K562 (cell line): ENCODE measurements around the gene GATM. TPM values are rescaled to one million over a fixed set of nuclear protein-coding genes. Genes with fewer than 3 reads are reported as not detected.

Source experiments
- ATAC-seq: fragments of 200-7000 bp; cut with Tn5 transposase; 3 replicates; pipeline ENCODE4 v1.9.1; 2020; ENCODE audit warnings: moderate library complexity
- BruUV-seq: library from RNA; stranded (reverse); fragments of 400-500 nt; replicated peaks from 2 replicates; lab custom pipeline; 2021; lab: Mats Ljungman, UMichigan
- CTCF ChIA-PET: fragments of 300-600 bp; formaldehyde crosslinking; extraction: SDS; loops from one replicate; lab custom pipeline; 2021; ENCODE audit warnings: low intra/inter-chr PET ratio; lab: Yijun Ruan, JAX
- POLR2A ChIA-PET: fragments of 300-600, 350-650 bp; sonication (Branson Sonifier 250); formaldehyde crosslinking; extraction: SDS; loops from one replicate; lab custom pipeline; 2021; ENCODE audit warnings: antibody characterized with exemption, inconsistent platforms; lab: Yijun Ruan, JAX
- DNase-seq, 4 experiments: peaks; one replicate each; pipeline versions ENCODE4 v3.0.0 to v3.0.0-alpha.2; 2011 to 2018; ENCODE audit warnings: low spot score in 3 of 4, mixed read lengths in 3 of 4; ENCODE audit errors: extremely low read depth in 1 of 4
- FAIRE-seq: peaks from 2 replicates; lab custom pipeline; 2011; peaks lifted over from hg19 to GRCh38; lab: Jason Lieb, UNC
- H2AFZ ChIP-seq: 2 replicates; pipeline ENCODE4 v1.6.0; 2011; ENCODE audit warnings: low read depth, low read length, control low read depth, inconsistent platforms
- H3K27ac ChIP-seq: fragments of 200-600 bp; 3 replicates; pipeline ENCODE4 v1.8.0; 2011; ENCODE audit warnings: low read depth, mild to moderate bottlenecking, control low read depth, inconsistent platforms, low read length, moderate library complexity, mixed read lengths; ENCODE audit errors: extremely low read depth
- H3K27me3 ChIP-seq, 2 experiments: fragments of 300-600 bp in 1 of 2; 2 replicates in 1 of 2; 3 replicates in 1 of 2; pipeline versions ENCODE4 v1.6.0 to v1.8.0; 2011; ENCODE audit warnings: inconsistent platforms in 2 of 2, low read length in 2 of 2, mild to moderate bottlenecking in 1 of 2, mixed read lengths in 1 of 2, moderate library complexity in 1 of 2; ENCODE audit not compliant: control insufficient read depth in 2 of 2, insufficient read depth in 2 of 2
- H3K36me3 ChIP-seq: fragments of 300-600 bp; 3 replicates; pipeline ENCODE4 v1.8.0; 2011; ENCODE audit warnings: mild to moderate bottlenecking, low read length, inconsistent platforms; ENCODE audit not compliant: control insufficient read depth, insufficient read depth
- H3K4me1 ChIP-seq, 2 experiments: fragments of 200-600 bp in 1 of 2; replicated peaks in 1 of 2; 2 replicates in 1 of 2; 3 replicates in 1 of 2; pipeline versions ENCODE4 v1.5.1 to v1.8.0; 2011; ENCODE audit warnings: inconsistent platforms in 2 of 2, low read length in 2 of 2, mild to moderate bottlenecking in 1 of 2, mixed read lengths in 1 of 2, moderate library complexity in 1 of 2; ENCODE audit not compliant: control insufficient read depth in 2 of 2, insufficient read depth in 2 of 2
- H3K4me2 ChIP-seq: 2 replicates; pipeline ENCODE4 v1.6.1; 2011; ENCODE audit warnings: low read length, control low read depth, inconsistent platforms, mixed read lengths; ENCODE audit not compliant: insufficient read depth
- H3K4me3 ChIP-seq: fragments of 200-600 bp; sonication (generic), shearing (Covaris generic); 2 replicates; pipeline ENCODE4 v1.5.1; 2016; ENCODE audit warnings: control low read depth, inconsistent platforms
- H3K79me2 ChIP-seq: fragments of 200-600 bp; 3 replicates; pipeline ENCODE4 v1.8.0; 2011; ENCODE audit warnings: low read length, inconsistent platforms; ENCODE audit not compliant: control insufficient read depth, insufficient read depth
- H3K9ac ChIP-seq, 2 experiments: 2 replicates each; pipeline versions ENCODE4 v1.6.0 to v1.6.1; 2011; ENCODE audit warnings: low read depth in 2 of 2, low read length in 2 of 2, control low read depth in 1 of 2, inconsistent platforms in 1 of 2, mild to moderate bottlenecking in 1 of 2, mixed read lengths in 1 of 2; ENCODE audit not compliant: insufficient read depth in 1 of 2
- H3K9me1 ChIP-seq: one replicate; pipeline ENCODE4 v1.6.0; 2011; ENCODE audit warnings: inconsistent platforms, mild to moderate bottlenecking, low read length, moderate library complexity; ENCODE audit not compliant: control insufficient read depth, insufficient read depth
- H3K9me3 ChIP-seq: replicated peaks from 2 replicates; pipeline ENCODE4 v1.5.1; 2011; ENCODE audit warnings: low read depth, low read length, inconsistent platforms; ENCODE audit not compliant: control insufficient read depth, insufficient read depth
- H4K20me1 ChIP-seq: replicated peaks from 2 replicates; pipeline ENCODE4 v1.6.1; 2011; ENCODE audit warnings: low read length, inconsistent platforms, mixed read lengths; ENCODE audit not compliant: control insufficient read depth, insufficient read depth
- KLF10 ChIP-seq: fragments of 250-450 bp; sonication (Bioruptor Pico); IDR thresholded peaks from 2 replicates; pipeline ENCODE4 v1.6.1; 2021; ENCODE audit warnings: matching md5 sums
- ZC3H4 ChIP-seq: sonication (generic); formaldehyde crosslinking; IDR thresholded peaks from 2 replicates; pipeline ENCODE4 v1.9.0; 2021; ENCODE audit warnings: missing genetic modification reagents, borderline replicate concordance
- ZFP30 ChIP-seq: fragments of 250-450 bp; sonication (Bioruptor Pico); IDR thresholded peaks from 2 replicates; pipeline ENCODE4 v1.8.0; 2022; ENCODE audit warnings: moderate library complexity, mild to moderate bottlenecking, inconsistent platforms, borderline replicate concordance
- ZNF644 ChIP-seq: fragments of 200-800 bp; sonication (Bioruptor generic); IDR thresholded peaks from 2 replicates; pipeline ENCODE4 v1.6.1; 2016; ENCODE audit warnings: low read depth, missing genetic modification characterization, missing compliant biosample characterization
- ZNF785 ChIP-seq: fragments of 250-450 bp; sonication (Bioruptor Pico); IDR thresholded peaks from 2 replicates; pipeline ENCODE4 v1.4.0; 2020; ENCODE audit warnings: mild to moderate bottlenecking
- WGBS: fragments of 100-300 bp; shearing (Covaris generic); methylation state at CpG from one replicate; pipeline ENCODE4 v1.1.6; 2016; ENCODE audit warnings: low coverage, mixed read lengths; ENCODE audit not compliant: insufficient coverage; ENCODE audit errors: missing lambda C conversion rate; 5-methylcytosine and 5-hydroxymethylcytosine counted together
- in situ Hi-C: fragments of 300-500 bp; cut with MboI; formaldehyde crosslinking; loops from 4 replicates; pipeline ENCODE4 v1.15.0; 2018; ENCODE audit warnings: inconsistent platforms, mixed read lengths
- intact Hi-C: fragments of 100-400 bp; cut with micrococcal nuclease; formaldehyde crosslinking; loops from 2 replicates; pipeline ENCODE4 v1.14.2; 2022
- polyA plus RNA-seq, 8 experiments: library from polyadenylated mRNA; depleted of rRNA in 4 of 8; stranded (reverse) in 5 of 8; unstranded in 3 of 8; fragments of >200 nt; fragmentation: Nextera tagmentation in 2 of 8; fragmentation: Illumina TruSeq in 1 of 8; extraction: Ambion mirVana in 2 of 8; extraction: Trizol in 1 of 8; gene quantifications; 2 replicates each; pipeline versions ENCODE4 v1.2.1 to v1.2.3, GENCODE V29; 2011 to 2014; ENCODE audit warnings: inconsistent platforms in 1 of 8, missing spikeins in 1 of 8
- total RNA-seq, 7 experiments: library from RNA; depleted of rRNA in 6 of 7; stranded (reverse); fragments of >200 nt in 6 of 7; fragmentation: Illumina TruSeq in 2 of 7; extraction: Trizol in 2 of 7; gene quantifications; 2 replicates each; pipeline versions ENCODE4 v1.2.1 to v1.2.3, GENCODE V29; 2011 to 2021; ENCODE audit warnings: low replicate concordance in 1 of 7
- TF ChIP-seq, protein P1 (sequence below): sonication (generic); formaldehyde crosslinking; IDR thresholded peaks from 2 replicates; pipeline ENCODE4 v1.8.1; 2023; ENCODE audit warnings: mild to moderate bottlenecking, missing genetic modification reagents

Gene GATM
- total and polyA plus RNA-seq, 9 of the 15 experiments (the other 6 are each of a cell fraction or from before 2014, with no cell fraction given): 0.11 to 1.1 (median 0.65) TPM

GRCh38 chr15:45328663-45329062 is 49.7 kb downstream of the GATM start:
- FAIRE-seq: no peak
- intact Hi-C loops: no loop called here
- in situ Hi-C loops: no loop called here

More at GRCh38 chr15:45328663-45329062, 49.7 kb downstream of the GATM start:
- BruUV-seq: no TSS peak
- H3K27me3 ChIP-seq: peaks cover 7 to 20% of the 10 kb centered on the region in 2 experiments; a peak in 4 of 5 replicates
- no peak overlapping the region for H3K4me2 ChIP-seq
- H3K9me1 ChIP-seq: no peaks in the 10 kb centered on the region
- 0% methylated on average over 2 of the region's 2 CpGs for WGBS
- POLR2A ChIA-PET: no interaction called here
- H2AFZ ChIP-seq: no peak overlapping the region
- no peaks in the 10 kb centered on the region for H3K36me3 ChIP-seq
- CTCF ChIA-PET: no interaction called here
- H3K4me1 ChIP-seq: no peaks in the 10 kb centered on the region
- no peak overlapping the region for H3K9ac ChIP-seq
- no peaks in the 10 kb centered on the region for H3K9me3 ChIP-seq
- no peak for TF ChIP-seq ZNF785 (CRISPR knock-in tag)
- TF ChIP-seq, protein P1, sequence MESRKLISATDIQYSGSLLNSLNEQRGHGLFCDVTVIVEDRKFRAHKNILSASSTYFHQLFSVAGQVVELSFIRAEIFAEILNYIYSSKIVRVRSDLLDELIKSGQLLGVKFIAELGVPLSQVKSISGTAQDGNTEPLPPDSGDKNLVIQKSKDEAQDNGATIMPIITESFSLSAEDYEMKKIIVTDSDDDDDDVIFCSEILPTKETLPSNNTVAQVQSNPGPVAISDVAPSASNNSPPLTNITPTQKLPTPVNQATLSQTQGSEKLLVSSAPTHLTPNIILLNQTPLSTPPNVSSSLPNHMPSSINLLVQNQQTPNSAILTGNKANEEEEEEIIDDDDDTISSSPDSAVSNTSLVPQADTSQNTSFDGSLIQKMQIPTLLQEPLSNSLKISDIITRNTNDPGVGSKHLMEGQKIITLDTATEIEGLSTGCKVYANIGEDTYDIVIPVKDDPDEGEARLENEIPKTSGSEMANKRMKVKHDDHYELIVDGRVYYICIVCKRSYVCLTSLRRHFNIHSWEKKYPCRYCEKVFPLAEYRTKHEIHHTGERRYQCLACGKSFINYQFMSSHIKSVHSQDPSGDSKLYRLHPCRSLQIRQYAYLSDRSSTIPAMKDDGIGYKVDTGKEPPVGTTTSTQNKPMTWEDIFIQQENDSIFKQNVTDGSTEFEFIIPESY (CRISPR knock-in tag): no peak
- no peak for TF ChIP-seq ZFP30 (CRISPR knock-in tag)
- no peak for TF ChIP-seq KLF10 (CRISPR knock-in tag)
- no peak for TF ChIP-seq ZNF644 (tag)
- TF ChIP-seq ZC3H4 (CRISPR knock-in tag): no peak
- no peaks in the 10 kb centered on the region for H4K20me1 ChIP-seq
- H3K79me2 ChIP-seq: no peaks in the 10 kb centered on the region
- no peak overlapping the region for H3K27ac ChIP-seq
- no peak for ATAC-seq
- H3K4me3 ChIP-seq: no peak overlapping the region
- DNase-seq: no peak
